SHP77 (cell line): ENCODE measurements around the gene GPC1.
A peak's percentile ranks its signal among the peaks of the same experiment; 100 is the strongest.

Source experiments
- DNase-seq, 2 experiments: peaks; one replicate each; lab custom pipeline; 2025; lab: John Stamatoyannopoulos, UW

The GPC1 gene

DNA sequence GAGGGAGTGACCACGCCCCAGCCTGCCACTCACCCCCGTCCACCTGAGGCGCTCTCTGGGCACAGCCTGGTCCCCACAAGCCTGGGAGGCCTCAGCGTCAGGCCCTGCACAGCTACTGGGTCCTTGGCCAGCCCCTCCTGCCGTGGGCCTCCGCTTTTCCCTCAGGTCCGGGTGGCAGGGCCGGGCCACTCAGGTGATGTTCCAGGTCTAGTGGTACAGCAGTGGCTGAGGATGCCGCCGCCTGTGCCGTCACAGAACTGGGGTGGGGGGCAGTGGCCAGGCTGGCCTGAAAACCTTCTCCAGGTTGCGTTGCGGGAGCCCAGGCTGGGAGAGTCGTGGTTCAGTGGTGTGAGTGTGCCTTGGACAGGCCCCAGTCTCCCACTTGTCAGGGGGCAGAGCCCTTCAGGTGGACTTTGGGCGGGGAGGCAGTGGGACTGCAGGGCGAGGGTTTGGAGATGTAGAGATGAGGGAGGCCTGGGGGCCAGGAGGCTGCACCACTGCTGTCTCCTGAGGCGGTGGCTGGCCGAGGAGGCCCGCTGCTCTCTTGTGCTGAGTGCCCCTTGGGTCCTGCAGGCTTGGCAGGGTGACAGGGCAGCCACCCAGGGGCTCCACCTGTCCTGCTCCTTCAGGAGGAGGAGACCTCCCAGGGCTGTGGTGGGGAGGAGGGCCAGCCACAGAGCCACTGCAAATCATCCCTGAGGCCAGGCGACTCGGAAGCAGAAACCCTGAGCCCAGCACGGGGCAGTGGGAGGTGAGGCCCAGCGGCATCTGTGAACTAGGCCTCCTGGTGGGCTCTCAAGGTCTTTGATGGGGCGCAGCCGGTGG, 7.6 kb downstream of the GPC1 start:
- no peak for DNase-seq

DNA sequence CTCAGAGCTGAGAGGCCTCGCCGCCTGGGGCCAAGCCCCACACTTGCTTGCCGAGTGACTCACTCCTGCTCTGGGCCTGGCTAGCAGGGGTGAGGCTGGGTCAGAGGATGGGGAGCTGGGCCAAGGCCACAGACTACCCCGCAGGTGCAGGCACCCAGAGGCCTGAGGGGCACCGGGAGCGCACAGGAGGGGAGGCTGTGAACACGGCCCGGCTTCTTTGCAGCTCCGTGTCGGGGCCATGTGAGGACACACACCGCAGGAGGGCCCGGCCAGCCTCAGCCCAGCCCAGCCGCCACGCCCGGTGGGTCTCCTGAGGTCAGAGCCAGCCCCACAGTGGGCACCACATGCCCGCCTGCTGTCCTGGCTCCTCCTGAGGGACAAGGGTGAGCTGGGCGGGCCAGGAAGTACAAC, 8.4 kb downstream of the GPC1 start:
- no peak for DNase-seq

DNA sequence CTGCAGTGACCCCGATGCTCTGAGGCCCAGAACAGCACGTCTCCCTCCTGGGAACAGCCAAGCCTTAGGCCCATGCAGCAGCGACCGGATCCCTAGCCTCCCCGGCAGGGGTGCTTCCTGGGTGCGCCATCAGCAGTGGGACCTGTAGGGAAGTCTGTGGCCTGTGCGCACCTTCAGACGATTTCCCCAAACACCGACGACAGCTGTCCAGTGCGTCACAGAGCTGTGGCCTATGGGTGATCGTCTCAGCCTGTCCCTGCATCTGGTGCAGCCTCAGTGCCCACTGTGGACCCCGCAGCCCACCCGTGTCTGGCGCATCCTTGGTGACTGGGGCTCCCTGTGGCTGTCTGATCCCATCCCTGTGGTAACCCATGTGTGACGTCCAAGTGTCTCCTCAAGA, 9.0 kb downstream of the GPC1 start:
- DNase-seq, result no peak

DNA sequence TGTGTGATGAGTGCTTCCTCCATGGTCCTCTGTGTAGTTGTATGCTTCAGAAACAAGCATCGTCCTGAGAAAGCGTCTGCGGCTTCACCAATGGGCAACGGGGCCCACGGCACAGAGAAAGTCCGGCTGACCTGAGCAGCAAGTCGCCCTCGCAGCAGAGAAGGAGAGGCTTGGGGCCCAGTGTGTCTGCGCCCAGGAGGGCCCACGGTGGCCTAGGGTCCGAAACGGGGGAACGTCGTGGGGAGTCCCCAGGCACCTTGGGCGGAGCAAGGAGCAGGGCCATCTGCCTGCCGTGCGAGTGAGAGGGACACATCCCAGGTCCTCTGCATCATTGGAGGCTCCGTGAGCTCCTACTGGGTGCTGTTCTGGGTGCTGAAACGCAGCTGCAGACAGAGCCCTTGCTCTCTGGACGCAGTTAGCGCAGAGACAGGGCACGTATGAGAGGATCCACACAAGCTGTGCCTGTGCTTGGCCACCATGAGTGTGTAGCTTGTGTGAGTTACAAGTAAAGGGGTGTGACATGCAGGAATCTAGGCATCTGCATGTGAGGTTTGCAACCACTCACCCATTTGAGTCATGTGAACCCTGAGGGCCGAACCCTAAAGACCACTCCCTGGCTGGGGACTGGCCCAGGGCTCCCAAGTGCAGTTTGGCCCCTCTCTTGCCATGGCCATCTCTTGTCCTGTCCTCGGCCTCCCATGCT, 10.6 kb downstream of the GPC1 start:
- no peak for DNase-seq

DNA sequence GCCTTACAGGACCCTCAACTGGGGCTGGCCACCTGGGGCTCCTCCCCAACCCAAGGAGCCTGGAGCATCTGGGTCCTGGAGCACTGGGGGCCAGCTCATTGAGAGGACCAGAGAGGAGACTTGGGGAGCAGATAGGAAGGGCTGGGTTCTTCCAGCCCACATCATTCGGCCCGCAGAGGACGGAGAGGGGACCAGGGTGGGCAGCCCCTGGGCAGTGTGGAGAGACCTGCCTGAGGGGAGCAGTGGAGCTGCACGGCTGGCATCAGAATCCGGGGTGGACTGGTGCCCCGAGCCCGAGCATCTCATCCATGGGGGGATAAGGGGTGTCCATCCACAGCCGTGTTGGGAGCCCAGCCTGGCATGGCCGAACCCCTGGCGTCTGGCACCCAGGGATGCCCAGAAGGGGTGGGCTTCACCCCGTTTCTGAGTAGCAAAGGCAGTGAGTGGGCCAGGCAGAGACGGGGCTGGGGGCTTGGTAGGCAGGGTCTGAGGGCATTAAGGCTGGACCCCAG, 11.3 kb downstream of the GPC1 start:
- DNase-seq, result no peak

DNA sequence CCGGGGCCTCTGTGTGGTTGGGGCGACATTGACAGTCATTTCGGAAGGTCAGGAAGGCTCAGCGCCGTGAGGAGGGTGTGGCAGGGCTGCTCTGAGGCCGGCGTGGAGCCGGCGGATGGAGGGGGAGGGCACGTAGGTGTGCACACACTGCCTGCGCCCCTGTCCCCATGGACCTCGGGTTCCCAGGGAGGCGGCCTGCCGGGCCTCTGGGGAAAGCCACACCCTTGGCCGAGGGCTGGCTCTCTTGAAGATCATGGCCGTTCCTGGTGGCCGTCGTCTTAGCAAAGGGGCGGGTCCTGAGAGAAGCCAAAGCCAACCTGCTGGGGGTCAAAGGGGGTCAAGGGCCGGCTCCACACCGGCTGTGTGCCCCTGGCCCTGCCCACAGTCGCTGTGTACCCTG, 11.9 kb downstream of the GPC1 start:
- no peak for DNase-seq

DNA sequence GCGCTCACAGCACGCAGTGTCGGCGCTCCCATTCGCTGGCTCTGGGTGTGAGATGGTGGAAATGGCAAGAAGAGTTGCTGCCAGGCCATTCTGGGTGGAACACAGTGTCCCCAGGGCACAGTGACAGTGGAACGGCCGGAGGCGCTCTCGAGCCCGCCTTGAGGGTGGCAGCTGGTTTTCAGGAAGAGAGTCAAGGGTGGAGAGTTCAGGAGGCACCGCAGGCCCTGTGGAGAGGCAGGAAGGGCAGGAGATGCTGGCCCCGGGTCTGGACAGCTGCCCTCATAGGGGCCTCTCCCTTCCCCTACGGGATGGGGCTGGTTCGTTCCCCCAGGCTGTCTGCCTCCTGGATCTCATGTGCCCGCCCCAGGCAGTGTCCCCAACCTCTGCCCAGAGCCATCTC, 12.5 kb downstream of the GPC1 start:
- DNase-seq, result peak in 1 of 2 experiments; percentile 24

DNA sequence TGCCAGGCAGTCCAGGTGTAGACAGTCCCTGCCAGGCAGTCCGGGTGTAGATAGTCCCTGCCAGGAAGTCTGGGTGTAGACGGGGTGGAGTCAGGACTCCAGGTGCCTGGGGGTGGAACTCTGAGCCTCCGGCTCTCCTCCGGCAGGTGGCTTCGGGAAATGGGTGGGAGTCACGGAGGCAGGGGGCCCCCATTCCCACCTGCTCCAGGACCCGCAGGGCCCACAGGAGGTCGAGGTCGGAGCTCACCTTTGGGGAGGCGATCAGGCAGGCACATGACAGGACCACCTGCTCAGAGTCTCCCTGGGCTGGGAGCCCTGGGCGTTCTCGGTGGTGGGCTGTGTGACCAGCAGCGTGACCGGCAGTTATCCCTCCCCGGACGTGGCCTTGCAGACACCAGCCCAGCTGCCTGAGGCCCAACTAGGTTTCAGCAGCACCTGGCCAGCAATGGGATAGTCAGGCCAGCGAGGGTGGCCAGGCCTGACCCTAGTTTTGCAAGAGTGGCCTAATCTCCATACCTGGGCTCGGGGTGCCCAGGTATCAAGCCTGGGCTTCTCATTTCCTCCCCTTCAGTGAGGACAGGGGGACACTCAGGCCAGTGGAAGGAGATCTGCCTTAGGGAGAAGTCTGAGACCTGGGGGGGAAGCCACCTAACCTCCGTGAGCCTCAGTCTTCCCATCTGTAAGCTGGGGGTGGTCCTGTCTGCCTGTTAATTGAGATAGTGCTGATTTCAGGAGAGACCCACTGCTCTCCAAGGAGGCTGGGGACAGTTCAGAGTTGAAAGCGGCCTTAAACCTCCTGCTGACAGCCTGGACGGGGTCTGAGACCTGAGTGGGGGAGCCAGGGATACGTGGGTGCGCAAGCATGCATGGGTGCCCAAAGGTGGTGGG, 13.2 kb downstream of the GPC1 start:
- no peak for DNase-seq

DNA sequence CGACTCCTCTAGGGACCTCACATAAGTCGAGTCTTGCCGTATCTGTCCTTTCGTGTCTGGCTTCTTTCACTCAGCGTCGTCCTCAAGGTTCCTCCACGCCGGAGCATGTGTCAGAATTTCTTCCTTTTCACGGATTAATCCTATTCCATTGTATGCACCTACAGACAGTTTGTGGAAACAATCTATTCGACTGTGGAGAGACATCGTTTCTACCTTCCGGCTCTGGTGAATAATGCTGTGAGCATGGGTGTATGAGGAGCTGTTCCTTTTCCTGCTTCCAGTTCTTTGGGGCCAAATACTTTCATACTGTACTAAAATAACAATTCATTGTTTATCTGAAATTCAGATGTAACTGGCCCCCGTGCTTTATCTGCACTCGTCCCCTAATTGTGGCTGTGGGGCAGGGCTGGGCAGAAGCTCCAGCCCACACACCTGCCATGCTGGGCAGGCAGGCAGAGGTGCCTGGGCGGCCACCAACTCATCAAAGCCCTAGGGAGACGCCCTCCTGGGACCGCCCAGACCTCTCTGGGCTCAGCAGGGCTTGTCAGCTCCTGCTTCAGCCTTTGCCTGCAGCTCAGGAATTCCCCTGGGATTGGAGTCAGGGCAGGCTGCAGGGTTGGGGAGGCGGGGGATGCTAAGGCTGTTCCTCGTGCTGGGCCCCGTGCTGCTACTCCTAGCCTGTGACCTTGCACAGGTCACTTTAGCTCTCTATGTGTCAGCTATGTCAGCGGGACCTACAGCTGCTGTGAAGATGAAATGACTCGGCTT, 14.5 kb downstream of the GPC1 start:
- no peak for DNase-seq

DNA sequence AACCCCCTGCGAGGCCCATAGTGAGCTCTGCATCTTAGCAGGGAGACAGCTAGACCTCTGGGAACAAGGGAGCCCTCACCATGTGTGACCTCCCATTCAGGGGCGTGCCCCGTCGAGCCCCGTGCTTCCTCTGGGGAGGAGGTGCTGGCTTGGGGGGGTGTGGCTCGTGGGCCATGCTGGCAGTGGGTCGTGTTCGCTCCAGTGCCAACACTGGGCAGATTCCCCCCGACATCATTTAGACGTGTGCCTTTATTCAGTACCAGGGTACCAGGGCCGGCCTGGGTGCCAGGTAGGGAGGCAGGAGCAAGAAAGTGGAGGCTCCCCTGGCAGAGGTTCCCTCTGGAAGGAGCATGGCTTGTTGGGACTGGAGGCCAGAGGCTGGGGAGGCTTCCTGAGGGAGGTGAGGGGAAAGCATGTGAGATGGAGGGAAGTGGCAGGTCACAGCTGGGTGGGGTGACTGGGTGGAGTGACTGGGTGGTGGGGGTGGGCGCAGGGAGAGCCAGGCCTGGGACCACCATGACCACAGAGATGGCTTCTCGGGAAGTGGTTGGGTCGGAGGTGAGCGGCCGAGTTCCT, 15.2 kb downstream of the GPC1 start:
- no peak for DNase-seq

DNA sequence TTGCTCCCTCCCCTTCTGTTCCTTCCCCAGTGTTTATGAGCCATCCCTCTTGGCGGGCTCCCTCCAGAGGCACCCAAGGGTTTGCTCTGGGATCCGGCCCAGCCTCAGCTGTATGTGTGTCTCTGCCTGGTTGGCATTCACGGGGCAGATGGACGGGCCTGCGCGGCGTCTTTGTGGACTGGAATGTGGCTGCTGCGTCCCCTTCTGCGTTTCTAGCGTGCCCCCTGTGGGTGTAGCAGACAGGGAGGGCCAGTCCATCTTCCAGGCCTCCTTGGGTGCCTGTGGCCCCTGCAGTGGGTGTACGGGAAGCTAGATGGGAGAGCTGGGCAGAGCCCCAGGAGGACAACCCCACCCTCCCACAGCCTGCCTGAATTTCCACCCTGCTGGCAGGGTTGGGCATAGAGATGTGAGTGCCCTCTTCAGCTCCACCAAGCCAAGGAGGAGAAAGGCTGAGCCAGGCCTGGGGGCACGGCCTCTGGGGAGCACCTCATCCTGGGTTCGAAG, 15.7 kb downstream of the GPC1 start:
- DNase-seq, result no peak

DNA sequence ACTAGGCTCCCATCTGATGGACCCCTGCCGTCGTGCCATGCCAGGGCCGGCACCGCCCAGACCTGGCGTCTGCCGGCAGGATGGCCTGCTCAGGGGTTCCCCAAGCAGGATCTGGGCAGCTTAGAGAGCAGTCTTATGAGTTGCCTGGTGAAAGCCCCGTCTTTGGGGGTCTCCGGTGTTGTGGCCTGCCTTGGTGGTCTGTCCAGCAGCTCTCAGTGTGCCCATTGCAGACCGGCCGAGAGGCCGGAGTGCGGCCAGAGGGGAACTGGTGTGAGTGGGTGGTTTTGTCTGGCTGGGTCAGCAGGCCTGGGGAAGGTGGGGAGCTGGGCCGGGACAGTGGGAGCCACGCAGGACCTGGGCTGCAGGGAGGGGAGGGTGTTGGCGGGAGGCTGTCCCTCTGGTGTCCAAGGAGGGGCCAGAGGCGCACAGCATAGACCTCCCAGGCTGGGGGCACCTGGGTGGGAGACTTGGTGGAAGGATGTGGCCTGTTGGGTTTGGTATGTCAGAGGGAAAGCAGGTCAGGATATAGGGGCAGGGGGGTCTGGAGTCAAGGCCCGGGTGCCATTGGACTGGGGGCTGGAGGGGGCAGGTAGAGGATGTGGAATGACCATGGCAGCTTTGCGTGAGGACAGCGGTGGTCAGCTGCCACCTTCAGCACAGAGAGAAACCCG, 16.5 kb downstream of the GPC1 start:
- no peak for DNase-seq

DNA sequence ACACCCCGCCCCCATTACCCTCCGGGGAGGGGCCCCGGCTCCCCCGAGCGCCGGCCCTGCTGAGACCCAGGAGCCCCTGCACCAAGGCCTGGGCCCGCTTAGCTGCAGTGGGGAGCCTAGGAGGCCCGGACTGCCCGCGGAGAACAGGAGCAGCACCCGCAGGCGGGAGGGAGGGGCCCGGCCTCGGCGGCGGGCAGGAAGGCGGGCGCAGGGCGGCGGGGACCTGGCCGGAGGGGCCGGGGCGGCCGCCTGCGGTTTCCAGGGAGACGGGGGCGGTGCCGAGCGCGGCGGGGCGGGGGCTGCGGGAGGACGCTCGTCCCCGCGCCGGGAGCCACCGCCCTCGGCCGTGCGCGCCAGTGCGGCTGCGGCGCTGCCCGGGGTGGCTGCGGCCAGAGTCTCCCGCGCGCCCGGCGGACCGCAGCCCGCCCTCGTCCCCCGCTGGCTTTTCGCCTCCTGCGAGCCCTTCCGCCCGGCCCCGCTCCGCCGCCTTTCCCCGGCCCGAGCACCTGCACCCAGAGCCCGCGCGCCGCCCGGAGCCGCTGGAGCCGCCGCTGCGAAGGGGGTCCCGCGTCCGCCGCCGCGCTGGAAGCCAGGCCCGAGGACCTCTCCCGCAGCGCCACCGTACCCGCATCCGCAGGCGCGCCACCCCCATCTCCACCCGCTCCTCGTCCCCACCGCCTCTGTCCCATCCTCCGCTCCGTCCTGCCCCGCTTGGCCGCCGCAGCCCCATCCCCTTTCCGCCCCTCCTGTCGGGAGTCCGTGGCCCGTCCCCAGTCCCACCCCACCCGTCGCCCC, 17.2 kb downstream of the GPC1 start:
- DNase-seq, result peak in 1 of 2 experiments; percentile 65

DNA sequence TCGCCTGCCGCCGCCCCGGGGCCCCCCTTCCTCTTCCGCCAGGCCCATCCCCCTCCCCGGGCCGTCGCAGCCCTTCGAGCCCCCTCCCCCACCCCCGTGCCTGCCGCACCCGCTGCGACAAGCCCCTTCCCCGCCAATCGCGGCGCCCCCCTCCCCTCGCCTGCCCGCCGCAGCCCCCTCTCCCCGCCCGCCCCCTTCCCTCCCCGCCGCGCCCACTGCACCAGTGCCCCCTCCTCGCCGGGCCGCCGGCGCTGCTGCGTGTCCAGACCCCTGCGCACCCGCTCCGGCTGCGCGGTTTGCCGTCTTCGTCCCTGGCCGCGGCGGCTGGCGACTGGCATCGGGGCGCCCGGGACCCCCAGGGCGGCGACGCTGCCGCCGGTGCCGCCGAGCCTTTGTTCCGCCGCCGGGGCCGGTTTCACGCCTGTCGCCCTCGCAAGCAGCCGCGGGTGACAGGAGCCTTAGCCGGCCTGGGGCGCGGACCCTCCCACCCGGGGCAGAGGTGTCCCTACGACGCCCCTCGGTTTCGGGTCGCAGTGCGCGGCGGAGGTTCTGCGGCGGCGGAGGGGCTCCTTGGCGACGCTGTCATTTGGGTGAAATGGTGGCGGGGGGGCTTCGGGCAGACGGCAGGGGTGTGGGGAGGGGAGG, 18.1 kb downstream of the GPC1 start:
- DNase-seq, result no peak

DNA sequence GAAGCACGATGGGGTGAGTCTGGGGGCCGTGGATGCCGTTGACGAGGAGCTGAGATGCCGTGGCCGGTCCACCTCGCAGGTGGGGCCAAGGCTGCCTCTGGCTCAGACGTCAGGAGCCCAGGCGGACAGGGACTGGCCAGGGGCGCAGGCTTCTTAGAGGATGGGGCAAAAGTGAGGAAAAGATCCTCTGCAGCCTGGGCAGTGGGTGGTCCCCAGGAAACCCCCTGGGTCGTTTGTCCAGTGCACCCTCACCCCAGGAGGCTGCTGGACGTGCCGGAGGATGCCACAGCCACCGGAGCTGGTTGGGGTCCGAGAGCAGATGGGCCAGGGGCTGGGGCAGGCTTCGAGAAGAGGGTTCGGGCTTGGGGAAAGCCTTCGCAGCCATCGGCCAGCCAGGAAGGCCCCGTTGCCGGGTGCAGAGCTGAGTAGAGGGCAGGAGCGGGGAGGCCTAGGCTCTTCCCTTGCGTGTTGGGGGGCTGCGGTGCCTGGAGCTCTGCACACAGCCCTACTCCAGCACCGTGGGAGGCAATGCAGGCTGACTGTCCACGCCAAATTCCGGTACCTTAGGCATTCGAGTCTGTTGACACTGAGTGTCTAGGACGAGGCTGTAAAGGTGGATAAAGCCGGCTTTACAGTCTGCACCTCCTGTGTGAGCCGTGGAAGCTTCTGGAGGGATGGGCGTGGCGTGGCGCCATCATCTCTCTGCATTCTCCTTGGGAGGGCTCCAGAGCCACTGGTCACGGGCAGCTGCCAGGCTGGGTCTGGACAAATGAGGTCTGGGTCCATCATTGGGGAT, 18.8 kb downstream of the GPC1 start:
- no peak for DNase-seq

DNA sequence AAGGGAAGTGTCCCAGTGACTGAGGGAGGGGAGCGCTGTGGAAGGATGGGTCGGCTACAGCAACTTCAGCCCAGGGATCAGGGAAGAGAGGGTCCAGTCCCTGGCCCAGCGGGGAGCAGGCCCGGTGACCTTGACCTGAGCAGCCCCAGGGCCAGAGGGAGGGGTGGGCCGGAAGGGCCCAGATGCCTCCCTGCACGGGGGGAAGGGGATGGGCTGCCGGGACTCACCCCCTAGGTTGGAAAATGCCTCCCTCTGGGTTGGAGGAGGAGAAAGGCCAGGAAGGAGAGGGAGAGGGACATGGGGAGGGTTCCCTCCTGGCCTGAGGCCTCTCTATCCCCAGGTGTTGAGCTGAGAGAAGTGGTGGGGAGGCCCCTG, 19.8 kb downstream of the GPC1 start:
- DNase-seq, result no peak

DNA sequence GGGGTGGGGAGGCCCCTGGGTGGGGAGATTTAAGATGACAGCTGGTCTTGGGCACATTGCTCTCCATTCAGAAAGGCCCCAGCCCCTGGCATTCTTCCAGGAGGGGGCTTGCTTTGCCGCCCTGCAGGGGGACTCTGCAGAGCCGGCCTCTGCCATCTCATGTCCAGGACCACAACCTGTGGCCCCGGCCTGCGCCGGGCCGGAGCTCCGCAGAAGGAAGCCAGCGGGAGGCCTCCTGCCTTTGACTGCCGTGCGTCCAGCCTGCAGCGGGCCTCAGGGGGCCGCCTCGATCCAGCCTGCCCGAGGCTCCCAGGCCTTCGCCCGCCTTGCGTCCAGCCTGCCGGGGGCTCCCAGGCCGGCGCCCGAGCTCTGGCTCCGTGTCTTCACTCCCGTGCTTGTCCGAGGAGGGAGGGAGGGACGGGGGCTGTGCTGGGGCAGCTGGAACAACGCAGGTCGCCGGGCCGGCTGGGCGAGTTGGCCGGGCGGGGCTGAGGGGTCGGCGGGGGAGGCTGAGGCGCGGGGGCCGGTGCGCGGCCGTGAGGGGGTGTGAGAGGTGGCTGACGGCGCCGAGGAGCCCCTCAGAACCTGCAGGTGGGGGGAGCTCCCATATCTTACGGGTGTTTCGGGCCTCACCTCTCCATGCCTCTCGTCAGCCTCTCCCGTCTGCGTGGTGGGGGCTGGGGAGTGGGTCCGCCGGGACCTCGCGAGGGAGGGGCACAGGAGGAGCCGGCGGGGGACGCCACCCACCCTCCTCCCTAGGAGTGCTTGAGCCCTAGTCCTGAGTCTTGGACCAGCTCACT, 20.4 kb downstream of the GPC1 start:
- DNase-seq, result no peak
